OCI-LY1 (cell line): ENCODE data around the gene SATB1.
A peak's percentile ranks its signal among the peaks of the same experiment; 100 is the strongest.

Source experiments
- H2AFZ ChIP-seq: fragments of 200-600 bp; sonication (generic), shearing (Covaris generic); 2 replicates; pipeline ENCODE4 v1.6.0; 2014; ENCODE audit warnings: antibody characterized with exemption, mild to moderate bottlenecking, low read length
- H3F3A ChIP-seq: fragments of 200-600 bp; sonication (generic), shearing (Covaris generic); 2 replicates; pipeline ENCODE4 v1.6.0; 2014; ENCODE audit warnings: mild to moderate bottlenecking, antibody characterized with exemption, low read length, moderate library complexity; ENCODE audit not compliant: insufficient read depth
- H3K27ac ChIP-seq: fragments of 200-600 bp; sonication (generic); 2 replicates; pipeline ENCODE4 v1.5.1; 2014; ENCODE audit warnings: low read length, mixed run types, mild to moderate bottlenecking, low read depth; ENCODE audit not compliant: poor library complexity, severe bottlenecking
- H3K27me3 ChIP-seq: fragments of 200-600 bp; sonication (generic); 2 replicates; pipeline ENCODE4 v1.6.0; 2014; ENCODE audit warnings: antibody characterized with exemption, mild to moderate bottlenecking, low read length, moderate library complexity; ENCODE audit not compliant: insufficient read depth
- H3K36me3 ChIP-seq: fragments of 200-600 bp; sonication (generic); 2 replicates; pipeline ENCODE4 v1.6.1; 2014; ENCODE audit warnings: mild to moderate bottlenecking, antibody characterized with exemption, low read length, moderate library complexity, mixed read lengths; ENCODE audit not compliant: insufficient read depth
- H3K4me1 ChIP-seq: fragments of 200-600 bp; sonication (generic); 2 replicates; pipeline ENCODE4 v1.5.1; 2014; ENCODE audit warnings: mild to moderate bottlenecking, low read length, moderate library complexity; ENCODE audit not compliant: insufficient read depth, severe bottlenecking
- H3K4me2 ChIP-seq: fragments of 200-600 bp; sonication (generic), shearing (Covaris generic); 2 replicates; pipeline ENCODE4 v1.6.1; 2014; ENCODE audit warnings: low read length
- H3K4me3 ChIP-seq: fragments of 200-600 bp; sonication (generic); 2 replicates; pipeline ENCODE4 v1.5.1; 2014; ENCODE audit warnings: low read length, low read depth, mild to moderate bottlenecking, mixed read lengths; ENCODE audit not compliant: poor library complexity, severe bottlenecking
- H3K79me2 ChIP-seq: fragments of 200-600 bp; shearing (Covaris generic); 2 replicates; pipeline ENCODE4 v1.6.1; 2016; ENCODE audit warnings: mixed run types, low read length, mixed read lengths; ENCODE audit not compliant: insufficient read depth
- H3K9ac ChIP-seq: fragments of 200-600 bp; sonication (generic), shearing (Covaris generic); 2 replicates; pipeline ENCODE4 v1.6.1; 2014; ENCODE audit warnings: mild to moderate bottlenecking, low read length, mixed read lengths
- H3K9me2 ChIP-seq: fragments of 200-600 bp; sonication (generic), shearing (Covaris generic); 2 replicates; pipeline ENCODE4 v1.6.1; 2014; ENCODE audit warnings: low read depth, mild to moderate bottlenecking, low read length, mixed read lengths
- H3K9me3 ChIP-seq: fragments of 200-600 bp; shearing (Covaris generic); 2 replicates; pipeline ENCODE4 v1.6.1; 2014; ENCODE audit warnings: low read length, mixed read lengths
- H4K20me1 ChIP-seq: fragments of 200-600 bp; sonication (generic), shearing (Covaris generic); 2 replicates; pipeline ENCODE4 v1.6.0; 2016; ENCODE audit warnings: mild to moderate bottlenecking, low read length; ENCODE audit not compliant: insufficient read depth
- EZH2 ChIP-seq: fragments of 200-600 bp; sonication (generic), shearing (Covaris generic); IDR thresholded peaks from 2 replicates; pipeline ENCODE4 v1.8.0; 2017; ENCODE audit warnings: borderline replicate concordance, mixed run types, mild to moderate bottlenecking, antibody characterized with exemption, low read length, moderate library complexity, mixed read lengths
- TF ChIP-seq, protein P1 (sequence below): fragments of 200-600 bp; sonication (generic), shearing (Covaris generic); IDR thresholded peaks from 2 replicates; pipeline ENCODE4 v1.5.1; 2017; ENCODE audit warnings: mild to moderate bottlenecking, antibody characterized with exemption, low read length, moderate library complexity, mixed read lengths

The SATB1 gene

GRCh38 chr3:18443665-18444594 is 18.8 kb upstream of the SATB1 start:
- Histone ChIP-seq H3K27me3 (no peaks in the 10 kb centered on the region), H3K36me3 (0 out of 2 replicates have a peak, but pooled peaks cover 1% of the 10 kb centered on the region), H3K79me2 (no peaks in the 10 kb centered on the region; the same call in 1 of the 2 replicates), H3K4me2 (peak overlapping the region; percentile 68), H3K4me3 (peak overlapping the region; percentile 65), H3K27ac (peak overlapping the region; percentile 33), H3F3A (no peaks in the 10 kb centered on the region), H3K9me2 (no peaks in the 10 kb centered on the region), H2AFZ (no peak overlapping the region), H3K9me3 (peaks cover under 1% of the 10 kb centered on the region; the same call in 1 of the 2 replicates), H3K4me1 (peaks cover 19% of the 10 kb centered on the region), H4K20me1 (no peaks in the 10 kb centered on the region), H3K9ac (peak overlapping the region; percentile 62; the same call in 1 of the 2 replicates)
- TF ChIP-seq, protein P1, sequence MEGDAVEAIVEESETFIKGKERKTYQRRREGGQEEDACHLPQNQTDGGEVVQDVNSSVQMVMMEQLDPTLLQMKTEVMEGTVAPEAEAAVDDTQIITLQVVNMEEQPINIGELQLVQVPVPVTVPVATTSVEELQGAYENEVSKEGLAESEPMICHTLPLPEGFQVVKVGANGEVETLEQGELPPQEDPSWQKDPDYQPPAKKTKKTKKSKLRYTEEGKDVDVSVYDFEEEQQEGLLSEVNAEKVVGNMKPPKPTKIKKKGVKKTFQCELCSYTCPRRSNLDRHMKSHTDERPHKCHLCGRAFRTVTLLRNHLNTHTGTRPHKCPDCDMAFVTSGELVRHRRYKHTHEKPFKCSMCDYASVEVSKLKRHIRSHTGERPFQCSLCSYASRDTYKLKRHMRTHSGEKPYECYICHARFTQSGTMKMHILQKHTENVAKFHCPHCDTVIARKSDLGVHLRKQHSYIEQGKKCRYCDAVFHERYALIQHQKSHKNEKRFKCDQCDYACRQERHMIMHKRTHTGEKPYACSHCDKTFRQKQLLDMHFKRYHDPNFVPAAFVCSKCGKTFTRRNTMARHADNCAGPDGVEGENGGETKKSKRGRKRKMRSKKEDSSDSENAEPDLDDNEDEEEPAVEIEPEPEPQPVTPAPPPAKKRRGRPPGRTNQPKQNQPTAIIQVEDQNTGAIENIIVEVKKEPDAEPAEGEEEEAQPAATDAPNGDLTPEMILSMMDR: no peak
- TF ChIP-seq EZH2: no peak

GRCh38 chr3:18442756-18443664 is 17.9 kb upstream of the SATB1 start:
- Histone ChIP-seq H3K27ac (no peak overlapping the region), H3K79me2 (no peaks in the 10 kb centered on the region; the same call in 1 of the 2 replicates), H3K4me2 (peak overlapping the region; percentile 68; the same call in 1 of the 2 replicates), H3K9me3 (no peaks in the 10 kb centered on the region), H3K4me1 (peaks cover 27% of the 10 kb centered on the region), H2AFZ (no peak overlapping the region), H4K20me1 (no peaks in the 10 kb centered on the region), H3K36me3 (no peaks in the 10 kb centered on the region), H3K27me3 (no peaks in the 10 kb centered on the region), H3K9me2 (no peaks in the 10 kb centered on the region), H3K9ac (peak overlapping the region; percentile 62; the same call in 1 of the 2 replicates), H3F3A (no peaks in the 10 kb centered on the region), H3K4me3 (peak overlapping the region; percentile 65)
- TF ChIP-seq, protein P1: no peak
- TF ChIP-seq EZH2: no peak

DNA sequence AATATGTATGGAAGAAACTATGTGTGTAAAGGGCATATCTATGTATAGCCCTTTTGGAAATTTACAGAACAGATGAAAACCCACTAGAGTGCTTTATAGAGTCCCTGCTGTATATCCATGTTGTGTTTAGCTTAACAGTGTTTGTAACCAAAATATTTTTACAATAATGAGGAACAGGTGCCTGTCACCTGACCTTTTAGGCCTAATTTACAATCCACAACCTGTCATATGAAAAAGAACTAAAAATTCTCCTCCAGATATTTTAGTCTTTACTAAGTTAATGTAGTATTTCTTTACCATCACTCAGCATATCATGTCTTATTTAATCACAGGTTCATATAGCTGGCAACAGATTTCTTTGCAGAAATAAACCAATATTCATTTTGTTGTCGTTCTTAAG is 16.4 kb upstream of the SATB1 start:
- Histone ChIP-seq H3F3A (no peaks in the 10 kb centered on the region), H3K27me3 (no peaks in the 10 kb centered on the region), H3K4me2 (peak overlapping the region; percentile 18; the same call in 1 of the 2 replicates), H3K36me3 (no peaks in the 10 kb centered on the region), H2AFZ (no peak overlapping the region), H3K9me3 (no peaks in the 10 kb centered on the region), H3K9ac (no peak overlapping the region), H3K79me2 (no peaks in the 10 kb centered on the region; the same call in 1 of the 2 replicates), H3K9me2 (no peaks in the 10 kb centered on the region), H3K4me1 (peaks cover 27% of the 10 kb centered on the region), H3K27ac (no peak overlapping the region), H3K4me3 (no peak overlapping the region), H4K20me1 (no peaks in the 10 kb centered on the region)
- no peak for TF ChIP-seq EZH2
- TF ChIP-seq, protein P1: no peak
